Neuron (in vitro differentiated cells): ENCODE measurements around the gene MANSC1.
A peak's percentile ranks its signal among the peaks of the same experiment; 100 is the strongest.

Source experiments
- H2AFZ ChIP-seq: one replicate; pipeline ENCODE4 v1.6.1; 2013; ENCODE audit warnings: low read depth, mild to moderate bottlenecking, inconsistent platforms, low read length, moderate library complexity
- H3K27me3 ChIP-seq: one replicate; pipeline ENCODE4 v1.6.1; 2013; ENCODE audit warnings: low read length; ENCODE audit not compliant: insufficient read depth
- H3K36me3 ChIP-seq: one replicate; pipeline ENCODE4 v1.6.1; 2013; ENCODE audit warnings: low read length; ENCODE audit not compliant: insufficient read depth
- H3K4me1 ChIP-seq: one replicate; pipeline ENCODE4 v1.6.1; 2013; ENCODE audit warnings: low read length; ENCODE audit not compliant: insufficient read depth
- H3K4me3 ChIP-seq: 2 replicates; pipeline ENCODE4 v1.5.1; 2013; ENCODE audit warnings: mild to moderate bottlenecking, low read length, moderate library complexity
- H3K9me3 ChIP-seq: one replicate; pipeline ENCODE4 v1.6.1; 2013; ENCODE audit warnings: low read length

MANSC1 gene

DNA sequence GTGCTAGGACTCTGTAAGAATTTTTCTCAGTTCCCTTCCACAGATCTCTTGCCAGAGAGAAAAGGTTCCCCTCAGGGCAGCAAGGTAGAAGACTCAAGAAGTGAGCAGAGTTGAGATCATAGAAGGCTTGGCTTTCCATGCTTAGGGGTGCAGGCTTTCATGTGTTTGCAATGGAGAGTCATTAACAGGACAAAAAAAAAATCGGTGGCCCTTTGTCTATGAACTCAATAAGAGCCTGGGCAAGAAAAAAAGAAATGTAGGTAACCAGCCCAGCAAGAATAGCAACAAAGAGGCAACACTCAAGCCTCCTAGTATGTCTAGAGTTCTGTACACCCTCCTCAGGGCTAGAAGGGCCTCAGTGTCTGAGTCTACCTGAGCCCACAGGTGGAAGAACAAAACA lies 59.8 kb downstream of the MANSC1 start:
- H3K4me1 ChIP-seq = peaks cover 7% of the 10 kb centered on the region
- no peaks in the 10 kb centered on the region for H3K36me3 ChIP-seq
- H3K27me3 ChIP-seq = no peaks in the 10 kb centered on the region
- H3K4me3 ChIP-seq = no peak overlapping the region
- no peak overlapping the region for H2AFZ ChIP-seq
- no peaks in the 10 kb centered on the region for H3K9me3 ChIP-seq

DNA sequence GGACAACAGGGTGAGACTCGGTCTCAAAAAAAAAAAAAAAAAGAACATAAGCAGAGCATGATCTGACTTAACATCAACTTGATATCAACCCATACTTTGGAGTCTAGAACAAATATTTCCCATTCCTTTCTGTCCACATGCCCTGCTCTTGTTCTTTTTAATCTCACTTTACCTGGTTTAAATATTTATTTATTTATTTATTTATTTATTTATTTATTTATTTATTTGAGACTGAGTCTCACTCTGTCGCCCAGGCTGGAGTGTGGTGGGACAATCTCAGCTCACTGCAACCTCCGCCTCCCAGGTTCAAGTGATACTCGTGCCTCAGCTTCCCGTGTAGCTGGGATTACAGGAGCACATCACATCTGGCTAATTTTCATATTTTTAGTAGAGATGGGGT lies 63.6 kb downstream of the MANSC1 start:
- Histone ChIP-seq H3K4me1 (peaks cover 19% of the 10 kb centered on the region), H2AFZ (no peak overlapping the region), H3K4me3 (no peak overlapping the region), H3K9me3 (no peaks in the 10 kb centered on the region), H3K27me3 (no peaks in the 10 kb centered on the region), H3K36me3 (no peaks in the 10 kb centered on the region)

DNA sequence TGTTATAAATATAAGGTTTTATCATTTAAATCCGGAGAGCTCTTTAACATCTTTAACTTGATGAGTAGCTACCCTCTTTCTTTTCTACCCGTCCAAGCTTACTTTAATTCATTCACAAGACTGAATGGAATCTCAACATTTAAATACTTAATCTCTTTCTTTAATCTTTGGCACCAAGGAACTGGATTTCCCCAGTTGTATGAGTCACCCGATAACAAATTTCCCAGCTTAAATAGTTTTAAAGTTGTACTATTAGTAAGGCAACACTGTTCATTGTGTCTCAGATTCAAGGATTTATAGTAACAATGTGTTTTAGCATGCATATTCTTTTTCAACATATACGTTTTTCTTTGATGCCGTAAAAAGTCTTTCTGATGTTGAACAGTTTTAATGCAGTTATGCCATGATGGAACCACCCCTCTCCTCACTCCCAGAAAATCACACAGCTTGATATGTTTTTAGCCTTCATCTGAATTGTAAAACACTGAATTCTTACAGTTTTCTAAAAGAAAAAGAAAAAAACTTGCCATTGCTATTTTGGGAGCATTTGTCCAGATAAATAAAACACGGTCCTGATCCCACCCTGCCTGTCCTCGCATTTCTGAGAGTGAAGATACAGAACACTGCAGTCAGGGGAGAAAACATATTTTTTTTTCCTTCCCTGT lies 67.1 kb downstream of the MANSC1 start:
- H3K9me3 ChIP-seq = peaks cover 2% of the 10 kb centered on the region
- H2AFZ ChIP-seq = peak overlapping the region; percentile 28
- no peaks in the 10 kb centered on the region for H3K27me3 ChIP-seq
- no peaks in the 10 kb centered on the region for H3K36me3 ChIP-seq
- peaks cover 23% of the 10 kb centered on the region for H3K4me1 ChIP-seq
- H3K4me3 ChIP-seq = no peak overlapping the region

DNA sequence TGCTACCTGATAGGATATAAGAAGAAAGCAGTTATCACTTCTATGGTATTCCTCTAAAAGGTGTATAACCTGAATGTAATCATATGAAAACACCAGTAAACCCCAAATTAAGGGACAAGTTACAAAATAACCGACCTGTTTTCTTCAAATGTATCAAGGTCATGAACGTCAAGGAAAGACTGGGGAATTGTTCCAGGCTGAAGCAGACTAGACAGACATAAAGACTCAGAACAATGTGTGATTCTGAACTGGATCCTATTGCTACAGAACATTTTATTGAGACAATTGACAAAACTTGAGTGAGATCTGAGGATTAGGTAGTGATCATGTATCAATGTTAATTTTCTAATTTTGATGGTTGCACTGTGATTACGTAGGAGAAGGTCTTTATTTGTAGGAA lies 67.8 kb downstream of the MANSC1 start:
- Histone ChIP-seq H3K4me1 (peaks cover 23% of the 10 kb centered on the region), H3K27me3 (no peaks in the 10 kb centered on the region), H3K9me3 (peaks cover 2% of the 10 kb centered on the region), H2AFZ (no peak overlapping the region), H3K4me3 (no peak overlapping the region), H3K36me3 (no peaks in the 10 kb centered on the region)

DNA sequence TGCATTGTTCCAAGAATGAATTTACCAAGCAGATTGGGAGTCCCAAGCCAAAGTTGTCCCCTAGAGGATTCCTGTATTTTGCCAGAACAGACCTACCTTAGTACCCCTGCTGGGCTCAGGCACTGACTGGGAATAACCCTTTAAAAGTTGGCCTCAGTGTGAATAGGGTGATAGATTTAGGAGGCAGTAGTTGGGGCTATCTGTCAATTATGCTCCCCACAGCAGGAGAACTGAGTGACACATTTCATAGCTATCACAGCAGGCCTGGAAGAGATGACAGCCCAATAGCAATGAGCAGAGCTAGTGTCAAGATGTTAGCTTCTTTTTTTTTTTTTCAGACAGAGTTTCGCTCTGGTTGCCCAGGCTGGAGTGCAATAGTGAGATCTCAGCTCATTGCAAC lies 68.9 kb downstream of the MANSC1 start:
- no peaks in the 10 kb centered on the region for H3K36me3 ChIP-seq
- no peaks in the 10 kb centered on the region for H3K27me3 ChIP-seq
- H2AFZ ChIP-seq = no peak overlapping the region
- H3K4me1 ChIP-seq = peaks cover 23% of the 10 kb centered on the region
- H3K4me3 ChIP-seq = no peak overlapping the region
- H3K9me3 ChIP-seq = peaks cover 2% of the 10 kb centered on the region

DNA sequence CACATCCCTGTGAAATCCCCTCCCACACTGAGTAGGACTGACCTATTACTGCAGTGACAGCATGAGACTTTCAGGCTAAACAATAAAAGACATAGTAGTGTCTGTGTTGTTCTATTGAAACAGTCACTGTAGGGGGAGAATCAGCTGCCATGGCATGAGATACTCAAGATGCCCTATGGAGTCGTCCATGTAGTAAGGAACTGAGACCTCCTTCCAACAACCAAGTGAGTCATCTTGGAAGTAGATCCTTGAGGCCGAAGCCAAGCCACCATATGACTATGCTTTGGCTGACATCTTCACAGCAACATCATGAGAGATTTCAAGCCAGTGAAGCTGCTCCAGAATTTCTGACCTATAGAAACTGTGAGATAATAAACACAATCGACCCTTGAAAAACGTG lies 71.1 kb downstream of the MANSC1 start:
- H3K4me1 ChIP-seq = peaks cover 21% of the 10 kb centered on the region
- H3K36me3 ChIP-seq = no peaks in the 10 kb centered on the region
- peaks cover 5% of the 10 kb centered on the region for H3K9me3 ChIP-seq
- H3K27me3 ChIP-seq = no peaks in the 10 kb centered on the region
- H2AFZ ChIP-seq = no peak overlapping the region
- H3K4me3 ChIP-seq = no peak overlapping the region
